WERI-Rb-1 (cell line): ENCODE results near the gene PAQR6.

Experiments used
- DNase-seq: peaks from one replicate; pipeline ENCODE4 v3.0.0-alpha.2; 2020
- H3K27ac ChIP-seq: fragments of 250-450 bp; sonication (Bioruptor Pico); 2 replicates; pipeline ENCODE4 v1.5.1; 2020; ENCODE audit warnings: mild to moderate bottlenecking, moderate library complexity
- H3K27me3 ChIP-seq: fragments of 250-450 bp; sonication (Bioruptor Pico); 2 replicates; pipeline ENCODE4 v1.5.1; 2021; ENCODE audit warnings: mild to moderate bottlenecking, low read depth, moderate library complexity; ENCODE audit not compliant: insufficient read depth, severe bottlenecking
- H3K36me3 ChIP-seq: fragments of 250-450 bp; sonication (Bioruptor Pico); 2 replicates; pipeline ENCODE4 v1.5.1; 2020; ENCODE audit warnings: mild to moderate bottlenecking, moderate library complexity
- H3K4me3 ChIP-seq: 2 replicates; pipeline ENCODE4 v1.5.1; 2011; ENCODE audit warnings: low read depth, mild to moderate bottlenecking, control low read depth, low read length
- H3K9me3 ChIP-seq: fragments of 250-450 bp; sonication (Bioruptor Pico); 2 replicates; pipeline ENCODE4 v1.5.1; 2021; ENCODE audit warnings: mild to moderate bottlenecking, moderate library complexity; ENCODE audit not compliant: severe bottlenecking
- CTCF ChIP-seq: IDR thresholded peaks from 2 replicates; pipeline ENCODE4 v1.5.1; 2011; ENCODE audit warnings: low read depth, mild to moderate bottlenecking, control low read depth, inconsistent platforms, low read length

Gene PAQR6

GRCh38 chr1:156211243-156211642 lies 36.6 kb downstream of the PAQR6 start:
- Histone ChIP-seq H3K9me3 (no peaks in the 10 kb centered on the region), H3K27me3 (no peaks in the 10 kb centered on the region), H3K27ac (no peak overlapping the region), H3K36me3 (peaks cover 63% of the 10 kb centered on the region), H3K4me3 (no peak overlapping the region)
- no peak for TF ChIP-seq CTCF
- DNase-seq = no peak

GRCh38 chr1:156204686-156205085 lies 43.2 kb downstream of the PAQR6 start:
- H3K4me3 ChIP-seq = no peak overlapping the region
- no peak for DNase-seq
- H3K9me3 ChIP-seq = no peaks in the 10 kb centered on the region
- no peaks in the 10 kb centered on the region for H3K27me3 ChIP-seq
- no peak for TF ChIP-seq CTCF
- no peak overlapping the region for H3K27ac ChIP-seq
- peaks cover 86% of the 10 kb centered on the region for H3K36me3 ChIP-seq

- no peak for TF ChIP-seq CTCF
- no peaks in the 10 kb centered on the region for H3K27me3 ChIP-seq
- no peak overlapping the region for H3K4me3 ChIP-seq
- DNase-seq = no peak
- H3K27ac ChIP-seq = no peak overlapping the region; the same call in 1 of the 2 replicates
- peaks cover 88% of the 10 kb centered on the region for H3K36me3 ChIP-seq
- no peaks in the 10 kb centered on the region for H3K9me3 ChIP-seq
These were observed 44.5 kb downstream of the PAQR6 start for GRCh38 chr1:156203331-156203730.

- peaks cover 80% of the 10 kb centered on the region for H3K36me3 ChIP-seq
- DNase-seq = no peak
These were observed 47.8 kb downstream of the PAQR6 start for GRCh38 chr1:156200044-156200443.

GRCh38 chr1:156198831-156199349 lies 49.0 kb downstream of the PAQR6 start:
- no peak for DNase-seq
- TF ChIP-seq CTCF = no peak

More at GRCh38 chr1:156200044-156200443, 47.8 kb downstream of the PAQR6 start:
- H3K4me3 ChIP-seq = no peak overlapping the region
- TF ChIP-seq CTCF = no peak
- H3K27ac ChIP-seq = no peak overlapping the region
- H3K9me3 ChIP-seq = no peaks in the 10 kb centered on the region
- no peaks in the 10 kb centered on the region for H3K27me3 ChIP-seq

GRCh38 chr1:156196445-156196844 lies 51.4 kb downstream of the PAQR6 start:
- no peak for DNase-seq
- H3K36me3 ChIP-seq = peaks cover 49% of the 10 kb centered on the region
- H3K27ac ChIP-seq = no peak overlapping the region
- no peak for TF ChIP-seq CTCF
- H3K9me3 ChIP-seq = no peaks in the 10 kb centered on the region
- no peak overlapping the region for H3K4me3 ChIP-seq
- no peaks in the 10 kb centered on the region for H3K27me3 ChIP-seq

More at GRCh38 chr1:156198831-156199349, 49.0 kb downstream of the PAQR6 start:
- no peaks in the 10 kb centered on the region for H3K27me3 ChIP-seq
- H3K36me3 ChIP-seq = peaks cover 68% of the 10 kb centered on the region
- no peak overlapping the region for H3K4me3 ChIP-seq
- H3K9me3 ChIP-seq = no peaks in the 10 kb centered on the region
- no peak overlapping the region for H3K27ac ChIP-seq
